CD4-positive, alpha-beta T cell (primary cell): ENCODE measurements around the gene NPRL2. TPM values are rescaled to one million over a fixed set of nuclear protein-coding genes. Genes with fewer than 3 reads are reported as not detected.

Source experiments
- ATAC-seq: fragments of 200-7000 bp; cut with Tn5 transposase; one replicate; pipeline ENCODE4 v1.10.0; 2022; ENCODE audit warnings: mild to moderate bottlenecking; ENCODE audit not compliant: poor library complexity
- CTCF ChIA-PET: fragments of 350-600 bp; sonication (Branson Sonifier 250); formaldehyde crosslinking; loops from one replicate; lab custom pipeline; 2021; ENCODE audit warnings: antibody characterized with exemption, inconsistent platforms; lab: Charles Lee
- POLR2A ChIA-PET: fragments of 350-600 bp; sonication (Branson Sonifier 250); formaldehyde crosslinking; loops from one replicate; lab custom pipeline; 2021; ENCODE audit warnings: antibody characterized with exemption, inconsistent platforms; lab: Charles Lee
- DNase-seq, 14 experiments: peaks; one replicate each; pipeline ENCODE4 v3.0.0-alpha.2; 2013 to 2020; ENCODE audit warnings: mixed read lengths in 2 of 14
- H3K27ac ChIP-seq, 2 donors: one replicate each; pipeline versions ENCODE4 v1.5.1 to v1.7.0; 2013; ENCODE audit warnings: low read length in 2 of 2, low read depth in 1 of 2, mild to moderate bottlenecking in 1 of 2
- H3K27me3 ChIP-seq, 2 experiments: 1 replicate in 1 of 2; 2 replicates in 1 of 2; pipeline versions ENCODE4 v1.6.1 to v1.7.0; 2013; ENCODE audit warnings: low read length in 2 of 2, control low read depth in 1 of 2, mild to moderate bottlenecking in 1 of 2, moderate library complexity in 1 of 2; ENCODE audit not compliant: insufficient read depth in 2 of 2, control insufficient read depth in 1 of 2
- H3K36me3 ChIP-seq: one replicate; pipeline ENCODE4 v1.6.1; 2013; ENCODE audit warnings: low read length, control low read depth; ENCODE audit not compliant: insufficient read depth
- H3K4me1 ChIP-seq: one replicate; pipeline ENCODE4 v1.6.1; 2013; ENCODE audit warnings: low read length, control low read depth; ENCODE audit not compliant: insufficient read depth
- H3K4me3 ChIP-seq: one replicate; pipeline ENCODE4 v1.5.1; 2013; ENCODE audit warnings: mild to moderate bottlenecking, low read length, moderate library complexity
- H3K9me3 ChIP-seq, 2 experiments: 1 replicate in 1 of 2; 2 replicates in 1 of 2; pipeline versions ENCODE4 v1.6.1 to v1.7.0; 2013; ENCODE audit warnings: low read length in 2 of 2, mild to moderate bottlenecking in 2 of 2, control low read depth in 1 of 2, moderate library complexity in 1 of 2; ENCODE audit not compliant: control insufficient read depth in 1 of 2, insufficient read depth in 1 of 2
- H3K27ac Mint-ChIP-seq: one replicate; pipeline ENCODE4 v1.8.0; 2020; ENCODE audit warnings: mixed read lengths
- H3K27me3 Mint-ChIP-seq: one replicate; pipeline ENCODE4 v1.8.0; 2021; ENCODE audit warnings: mixed read lengths
- H3K36me3 Mint-ChIP-seq: one replicate; pipeline ENCODE4 v1.8.0; 2021; ENCODE audit warnings: low read depth, mixed read lengths
- H3K4me1 Mint-ChIP-seq: one replicate; pipeline ENCODE4 v1.8.0; 2021; ENCODE audit warnings: low read depth, mixed read lengths
- H3K4me3 Mint-ChIP-seq: one replicate; pipeline ENCODE4 v1.8.0; 2020; ENCODE audit warnings: mild to moderate bottlenecking, mixed read lengths
- H3K9me3 Mint-ChIP-seq: one replicate; pipeline ENCODE4 v1.8.0; 2020; ENCODE audit warnings: mixed read lengths
- CTCF ChIP-seq: fragments of 200-600 bp; IDR thresholded peaks from one replicate; pipeline ENCODE4 v1.8.0; 2022; ENCODE audit warnings: antibody characterized with exemption, mild to moderate bottlenecking
- intact Hi-C, 2 experiments: fragments of 100-400 bp; cut with DNase I in 1 of 2; cut with micrococcal nuclease in 1 of 2; formaldehyde crosslinking; loops; one replicate each; pipeline versions ENCODE4 v1.15.1 to v1.9.0; 2023 to 2025; cut with DNase I, micrococcal nuclease
- total RNA-seq, 174 experiments: library from RNA in 2 of 174; stranded (reverse) in 2 of 174; gene quantifications; one replicate each; pipeline ENCODE4 v1.2.3 and lab custom pipeline; 2021 to 2026

The NPRL2 gene
- total RNA-seq, 2 experiments from 2014 or later = 29.4 to 33.2 TPM

GRCh38 chr3:50318615-50319014 is 32.0 kb downstream of the NPRL2 start:
- peak overlapping the region; percentile 24 for H3K27ac Mint-ChIP-seq
- Histone ChIP-seq H3K9me3 (no peaks in the 10 kb centered on the region), H3K27me3 (no peaks in the 10 kb centered on the region), H3K36me3 (no peaks in the 10 kb centered on the region), H3K27ac (no peak overlapping the region), H3K4me3 (no peak overlapping the region), H3K4me1 (peaks cover 71% of the 10 kb centered on the region)
- intact Hi-C loops = loop anchor here in 1 of 2 experiments (1.0 kb wide), 1 partner anchor 16 kb away; no protein-coding TSS in a partner anchor
- H3K9me3 Mint-ChIP-seq = no peaks in the 10 kb centered on the region
- no peaks in the 10 kb centered on the region for H3K36me3 Mint-ChIP-seq
- no peak for TF ChIP-seq CTCF
- H3K27me3 Mint-ChIP-seq = no peaks in the 10 kb centered on the region
- no peak for ATAC-seq
- ChIA-PET POLR2A (interaction anchor here (1.4 to 2.8 kb wide), 2 partner anchors 18 to 19 kb away, joined by 9 to 16 read pairs; partner anchors contain the start of genes HYAL3 and NAA80), CTCF (no interaction called here)
- peak in 1 of 14 experiments; percentile 34 for DNase-seq
- peaks cover 40% of the 10 kb centered on the region for H3K4me1 Mint-ChIP-seq
- peak overlapping the region; percentile 74 for H3K4me3 Mint-ChIP-seq

DNA sequence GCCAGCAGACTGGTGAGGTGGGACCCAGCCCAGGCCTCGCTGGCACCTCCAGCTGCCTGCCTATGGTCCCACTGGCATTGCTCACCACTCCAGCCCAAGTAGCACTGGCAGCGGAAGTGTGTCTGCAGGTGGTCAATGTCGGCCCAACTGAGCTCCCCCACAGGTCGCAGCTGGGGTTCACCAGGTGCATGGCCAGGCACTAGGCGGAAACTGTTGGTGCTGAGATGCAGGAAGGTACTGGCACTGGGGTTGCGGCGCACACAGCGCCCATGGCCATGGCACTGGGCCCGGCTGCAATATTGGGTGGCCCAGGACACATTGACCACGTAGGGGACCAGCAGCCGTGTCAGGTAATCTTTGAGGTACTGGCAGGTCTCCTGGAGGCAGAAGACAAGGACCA is 32.4 kb downstream of the NPRL2 start:
- no peak for TF ChIP-seq CTCF
- no peaks in the 10 kb centered on the region for H3K27me3 Mint-ChIP-seq
- H3K27ac ChIP-seq = no peak overlapping the region
- intact Hi-C loops = no loop called here
- CTCF ChIA-PET = no interaction called here
- DNase-seq (peak in 1 of 14 experiments; percentile 20), ATAC-seq (no peak)
- no peaks in the 10 kb centered on the region for H3K36me3 ChIP-seq
- peak overlapping the region; percentile 74 for H3K4me3 Mint-ChIP-seq
- H3K4me1 ChIP-seq = peaks cover 67% of the 10 kb centered on the region
- H3K9me3 ChIP-seq = no peaks in the 10 kb centered on the region
- H3K9me3 Mint-ChIP-seq = no peaks in the 10 kb centered on the region
- peak overlapping the region; percentile 24 for H3K27ac Mint-ChIP-seq
- peaks cover 40% of the 10 kb centered on the region for H3K4me1 Mint-ChIP-seq
- POLR2A ChIA-PET = interaction anchor here (1.0 to 2.8 kb wide), 4 partner anchors 19 to 32 kb away, joined by 3 to 16 read pairs (median 6); partner anchors contain the start of genes CYB561D2, HYAL3, IFRD2 and NAA80
- no peaks in the 10 kb centered on the region for H3K27me3 ChIP-seq
- no peak overlapping the region for H3K4me3 ChIP-seq
- H3K36me3 Mint-ChIP-seq = no peaks in the 10 kb centered on the region

DNA sequence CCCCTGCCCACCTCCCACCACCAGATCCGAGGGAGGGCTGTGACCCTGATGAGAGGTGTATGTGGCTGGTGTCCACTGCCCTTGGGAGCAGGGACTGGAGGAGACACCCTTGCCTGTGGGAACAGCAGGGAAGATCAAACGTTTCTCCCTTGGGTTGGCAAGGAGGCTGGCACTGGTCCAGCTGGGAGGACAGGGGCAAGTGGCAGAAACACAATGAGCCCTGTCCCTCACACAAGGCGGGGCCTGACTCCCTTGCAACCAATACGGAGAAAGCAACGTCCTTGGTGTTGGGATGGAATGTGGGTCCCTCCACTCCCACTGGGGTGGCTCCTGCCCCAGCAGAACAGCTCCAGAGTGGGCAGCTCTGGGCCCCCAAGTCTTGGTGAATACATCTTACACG is 33.3 kb downstream of the NPRL2 start:
- TF ChIP-seq CTCF = no peak
- POLR2A ChIA-PET = interaction anchor here (1.0 to 2.8 kb wide), 3 partner anchors 18 to 33 kb away, joined by 3 to 16 read pairs (median 3); partner anchors contain the start of genes CYB561D2, HYAL3, IFRD2 and NAA80
- peaks cover 62% of the 10 kb centered on the region for H3K4me1 ChIP-seq
- no peaks in the 10 kb centered on the region for H3K9me3 ChIP-seq
- peaks cover 40% of the 10 kb centered on the region for H3K4me1 Mint-ChIP-seq
- DNase-seq = peak in 1 of 14 experiments; percentile 23
- peak overlapping the region; percentile 90 for H3K27ac Mint-ChIP-seq
- CTCF ChIA-PET = no interaction called here
- no peaks in the 10 kb centered on the region for H3K27me3 ChIP-seq
- intact Hi-C loops = no loop called here
- no peaks in the 10 kb centered on the region for H3K9me3 Mint-ChIP-seq
- peak overlapping the region in 1 of 2 donors; percentile 47 for H3K27ac ChIP-seq
- ATAC-seq = no peak
- no peaks in the 10 kb centered on the region for H3K36me3 ChIP-seq
- peak overlapping the region; percentile 31 for H3K4me3 ChIP-seq
- no peaks in the 10 kb centered on the region for H3K36me3 Mint-ChIP-seq
- no peaks in the 10 kb centered on the region for H3K27me3 Mint-ChIP-seq
- H3K4me3 Mint-ChIP-seq = peak overlapping the region; percentile 74
